Fibroblast of villous mesenchyme (primary cell): ENCODE measurements around the gene ESRRB. TPM values are rescaled to one million over a fixed set of nuclear protein-coding genes. Genes with fewer than 3 reads are reported as not detected.

Experiments
- DNase-seq: peaks from one replicate; pipeline ENCODE4 v3.0.0-alpha.2; 2010; ENCODE audit warnings: low read depth
- H3K4me3 ChIP-seq: 2 replicates; pipeline ENCODE4 v1.5.1; 2011; ENCODE audit warnings: low read depth, mild to moderate bottlenecking, low read length
- total RNA-seq: library from RNA; depleted of rRNA; stranded (reverse); fragments of >200 nt; gene quantifications from 2 replicates; pipeline ENCODE4 v1.2.3, GENCODE V29; 2012
- TF ChIP-seq, protein P1 (sequence below): IDR thresholded peaks from 2 replicates; pipeline ENCODE4 v1.5.1; 2012; ENCODE audit warnings: low read depth, mild to moderate bottlenecking, low read length; ENCODE audit not compliant: insufficient read depth

ESRRB gene
- total RNA-seq, 1 donor = not detected

DNA sequence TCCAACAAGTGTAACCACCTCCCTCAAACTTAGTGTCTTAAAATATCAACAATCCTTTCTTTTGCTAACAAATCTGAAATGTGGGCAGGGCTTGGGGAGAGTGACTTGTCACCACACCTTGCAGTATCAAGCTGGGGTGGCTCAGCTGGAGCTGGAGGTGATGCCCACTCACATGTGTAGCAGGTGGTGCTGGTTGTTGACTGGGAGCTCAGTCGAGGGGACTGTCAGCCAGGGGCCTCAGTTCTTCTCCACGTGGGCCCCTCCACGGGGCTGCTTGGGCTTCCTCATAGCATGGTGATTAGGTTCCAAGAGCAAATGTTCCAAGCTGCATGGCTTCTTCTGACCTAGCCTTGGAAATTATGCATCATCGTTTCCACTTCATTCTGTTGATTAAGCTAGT lies 32.6 kb upstream of the ESRRB start:
- no peak overlapping the region for H3K4me3 ChIP-seq
- TF ChIP-seq, protein P1, sequence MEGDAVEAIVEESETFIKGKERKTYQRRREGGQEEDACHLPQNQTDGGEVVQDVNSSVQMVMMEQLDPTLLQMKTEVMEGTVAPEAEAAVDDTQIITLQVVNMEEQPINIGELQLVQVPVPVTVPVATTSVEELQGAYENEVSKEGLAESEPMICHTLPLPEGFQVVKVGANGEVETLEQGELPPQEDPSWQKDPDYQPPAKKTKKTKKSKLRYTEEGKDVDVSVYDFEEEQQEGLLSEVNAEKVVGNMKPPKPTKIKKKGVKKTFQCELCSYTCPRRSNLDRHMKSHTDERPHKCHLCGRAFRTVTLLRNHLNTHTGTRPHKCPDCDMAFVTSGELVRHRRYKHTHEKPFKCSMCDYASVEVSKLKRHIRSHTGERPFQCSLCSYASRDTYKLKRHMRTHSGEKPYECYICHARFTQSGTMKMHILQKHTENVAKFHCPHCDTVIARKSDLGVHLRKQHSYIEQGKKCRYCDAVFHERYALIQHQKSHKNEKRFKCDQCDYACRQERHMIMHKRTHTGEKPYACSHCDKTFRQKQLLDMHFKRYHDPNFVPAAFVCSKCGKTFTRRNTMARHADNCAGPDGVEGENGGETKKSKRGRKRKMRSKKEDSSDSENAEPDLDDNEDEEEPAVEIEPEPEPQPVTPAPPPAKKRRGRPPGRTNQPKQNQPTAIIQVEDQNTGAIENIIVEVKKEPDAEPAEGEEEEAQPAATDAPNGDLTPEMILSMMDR = no peak
- no peak for DNase-seq

DNA sequence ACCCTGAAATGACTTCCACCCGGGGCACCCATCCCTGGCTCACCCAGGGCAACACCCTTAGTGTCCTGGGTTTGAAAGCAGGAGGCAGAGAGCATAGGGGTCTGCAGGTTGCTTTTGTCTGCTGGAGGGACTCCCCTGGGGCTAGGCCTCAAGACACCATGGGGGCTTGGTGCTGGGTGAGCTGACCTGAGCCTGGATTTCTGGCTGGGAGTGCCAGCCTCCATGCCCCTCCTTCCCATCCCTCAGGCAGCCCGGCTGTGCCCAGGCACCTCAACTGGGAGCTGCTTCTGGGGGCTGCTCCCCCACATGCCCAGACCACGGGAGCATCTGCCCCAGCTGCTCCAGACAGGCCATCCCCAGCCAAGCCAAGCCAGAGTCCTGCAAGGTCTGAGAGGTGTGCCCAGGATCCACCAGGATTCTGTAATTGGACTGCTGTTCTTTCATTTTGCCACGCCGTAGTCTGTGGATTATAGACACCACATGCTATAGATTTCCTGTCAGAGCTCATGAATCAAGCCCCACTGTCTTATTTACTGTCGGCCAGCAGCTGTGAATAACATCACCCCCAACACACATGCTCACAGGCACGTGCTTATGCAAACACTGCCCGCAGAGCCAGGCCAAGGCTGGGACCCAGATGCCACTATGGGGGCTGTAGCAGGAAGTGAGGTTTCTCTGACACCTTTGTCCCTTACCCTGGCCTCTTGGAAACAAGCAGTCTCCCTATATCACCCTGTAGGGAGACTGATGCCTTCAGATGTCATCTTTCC lies 29.4 kb upstream of the ESRRB start:
- no peak for DNase-seq
- TF ChIP-seq, protein P1 = no peak
- H3K4me3 ChIP-seq = no peak overlapping the region

DNA sequence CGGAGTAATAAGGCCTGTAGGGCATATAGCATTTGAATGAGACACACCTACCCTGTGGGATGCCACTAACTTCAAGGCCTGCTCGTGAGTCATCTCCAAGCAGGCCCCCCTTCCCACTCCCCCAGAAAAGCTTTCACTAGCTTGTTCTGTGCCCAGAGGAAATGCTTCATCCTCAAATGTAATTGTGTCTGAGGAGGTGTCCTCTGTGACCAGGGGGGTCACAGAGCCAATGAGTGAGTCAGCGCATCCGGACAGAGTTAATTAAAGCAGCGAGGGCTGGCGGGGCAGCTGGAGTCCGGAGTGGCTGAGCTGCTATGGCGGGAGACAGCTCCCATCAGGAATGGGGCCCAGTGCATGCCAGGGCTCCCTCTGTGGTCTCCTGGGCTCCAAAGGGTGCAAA lies 27.0 kb upstream of the ESRRB start:
- H3K4me3 ChIP-seq = no peak overlapping the region
- TF ChIP-seq, protein P1 = no peak
- DNase-seq = peak; percentile 12

DNA sequence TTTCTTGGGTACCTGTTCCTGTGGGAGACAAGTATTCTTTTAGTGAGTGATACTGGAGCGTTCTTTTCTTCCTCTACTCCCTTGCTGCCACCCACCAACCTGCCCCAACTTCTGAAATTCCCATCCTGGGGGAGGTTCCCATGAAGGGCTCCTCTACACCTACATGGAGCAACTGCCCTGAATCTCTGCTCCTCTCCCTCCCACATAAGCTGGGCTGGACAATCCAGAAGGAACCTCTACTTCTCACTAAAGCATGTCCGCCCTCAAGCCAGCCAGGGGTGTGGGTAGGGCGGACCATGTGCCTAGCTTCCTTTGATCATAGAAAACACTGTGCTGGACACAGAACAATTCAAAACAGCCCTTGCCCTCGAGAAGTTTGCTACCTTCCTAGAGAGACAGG lies 25.9 kb upstream of the ESRRB start:
- no peak for DNase-seq
- H3K4me3 ChIP-seq = no peak overlapping the region
- TF ChIP-seq, protein P1 = no peak

DNA sequence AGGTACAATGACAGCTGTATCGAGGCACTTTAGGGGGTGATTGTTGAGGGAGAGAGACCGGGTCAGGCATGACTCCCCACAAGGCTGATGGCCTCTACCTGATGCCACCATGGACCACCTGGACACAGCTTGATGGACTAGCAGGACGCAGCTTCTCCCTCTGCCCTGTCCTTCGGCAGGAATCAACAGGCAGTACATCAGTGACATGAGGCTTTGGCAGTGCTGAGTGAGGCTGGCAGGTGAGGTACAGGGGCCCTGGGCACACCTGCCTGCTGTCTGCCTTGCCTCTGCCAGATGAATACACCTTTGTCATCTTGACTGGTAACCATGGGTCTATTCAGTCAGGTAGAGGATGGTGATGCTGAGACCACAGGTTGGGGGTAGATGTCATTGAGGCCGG lies 25.3 kb upstream of the ESRRB start:
- TF ChIP-seq, protein P1 = no peak
- DNase-seq = no peak
- H3K4me3 ChIP-seq = no peak overlapping the region

DNA sequence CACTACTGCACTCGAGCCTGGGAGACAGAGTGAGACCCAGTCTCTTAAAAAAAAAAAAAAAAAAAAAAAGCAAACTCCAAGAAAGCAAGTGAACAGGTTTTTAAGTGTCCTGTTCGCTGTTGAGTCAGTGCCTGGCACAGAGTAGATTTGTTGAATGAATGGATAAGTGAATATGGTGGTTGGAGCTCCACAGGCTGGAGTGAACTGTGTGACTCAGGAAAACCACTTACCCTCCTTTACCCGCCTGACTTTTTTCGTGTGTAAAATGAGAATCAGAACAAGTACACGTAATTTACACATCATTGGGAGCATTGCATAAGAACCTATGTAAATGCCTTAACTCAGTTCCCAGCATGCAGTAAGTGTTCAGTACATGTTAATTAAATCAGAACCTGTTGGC lies 24.0 kb upstream of the ESRRB start:
- DNase-seq = no peak
- H3K4me3 ChIP-seq = no peak overlapping the region
- TF ChIP-seq, protein P1 = no peak
